HG03066 (cell line): ENCODE measurements around the gene RNF187.
"Not testable (repeated sequence)": the region's sequence is repeated elsewhere in the genome, so short reads cannot be mapped to it uniquely, and the experiment has no call there.

ENCODE experiments used
- ATAC-seq: cut with Tn5 transposase; IDR thresholded peaks from one replicate; pipeline ENCODE4 v1.9.1; 2021; ENCODE audit warnings: low read depth; ENCODE audit not compliant: unreplicated experiment

RNF187 gene

GRCh38 chr1:228483789-228484188 is 3.4 kb upstream of the RNF187 start:
- ATAC-seq = no peak

DNA sequence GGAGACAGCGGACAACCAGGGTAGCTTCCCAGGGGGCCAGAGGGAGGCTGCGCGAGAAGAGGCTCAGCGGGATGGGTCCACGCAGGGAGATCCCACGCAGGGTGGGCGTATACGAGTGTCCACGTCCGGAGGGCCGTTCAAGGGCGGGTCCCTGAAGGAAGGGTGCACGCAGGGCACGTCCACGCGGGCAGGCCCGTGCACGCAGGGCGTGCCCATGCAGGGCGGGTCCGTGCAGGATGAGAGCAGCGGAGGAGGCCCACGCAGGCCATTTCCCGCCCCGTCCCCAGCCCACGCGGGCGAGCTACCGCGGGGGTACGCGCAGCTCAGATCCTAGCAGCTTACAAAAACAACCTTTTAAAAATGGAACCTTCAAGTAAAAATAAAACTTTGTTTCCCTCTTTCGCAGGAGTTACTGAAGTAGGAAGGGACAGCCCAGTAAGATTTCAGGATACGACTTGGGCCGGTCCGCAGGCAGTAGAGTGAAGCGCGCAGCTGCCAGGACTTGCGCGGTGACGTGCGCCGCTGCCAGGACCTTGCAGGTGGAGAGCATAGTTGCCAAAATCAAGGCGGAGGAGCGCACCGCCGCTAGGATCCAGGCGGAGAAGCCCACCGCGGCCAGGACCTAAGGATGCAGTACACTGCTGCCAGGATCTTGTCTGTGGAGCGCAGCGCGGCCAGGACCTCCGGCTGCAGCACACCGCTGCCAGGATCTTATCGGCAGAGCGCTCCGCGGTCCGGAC is 416 bp upstream of the RNF187 start:
- peak; percentile 64 for ATAC-seq

DNA sequence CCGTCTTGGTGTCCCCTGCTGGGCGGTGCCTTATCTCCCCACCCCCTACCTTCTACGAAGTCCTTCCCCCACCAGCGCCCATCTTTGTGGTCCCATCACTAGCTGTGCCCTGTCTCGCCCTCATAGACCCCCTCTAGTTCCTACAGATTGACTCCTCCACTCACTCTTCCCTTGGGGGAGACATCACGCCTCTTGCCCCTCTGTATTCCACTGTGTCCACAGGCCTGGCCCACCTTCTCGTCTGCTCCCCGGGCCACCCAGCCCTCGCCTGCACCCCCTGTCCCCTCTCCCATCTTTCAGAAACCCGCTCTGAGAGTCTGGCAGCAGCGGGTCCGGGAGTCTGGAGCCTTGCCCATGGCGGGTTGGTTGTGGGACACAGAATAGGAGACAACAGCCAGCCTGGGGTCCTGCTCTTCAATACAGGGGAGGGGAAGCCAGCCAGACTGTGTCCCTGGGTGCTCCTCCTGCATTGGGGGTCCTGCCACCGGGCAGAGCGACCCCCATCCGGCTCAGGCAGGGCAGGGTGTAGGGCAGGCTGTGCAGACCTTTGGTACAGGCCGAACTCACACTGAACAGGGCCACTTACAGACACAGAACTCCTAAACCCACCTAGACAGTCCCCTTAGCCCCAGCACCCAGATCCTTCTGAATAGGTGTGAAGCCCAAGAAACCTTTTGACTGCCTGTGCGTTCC is 1.1 kb downstream of the RNF187 start:
- ATAC-seq = no peak

- ATAC-seq = no peak
Measured at GRCh38 chr1:228488818-228489674, 1.9 kb downstream of the RNF187 start.

- ATAC-seq = no peak
Measured at GRCh38 chr1:228490120-228491078, 3.2 kb downstream of the RNF187 start.

DNA sequence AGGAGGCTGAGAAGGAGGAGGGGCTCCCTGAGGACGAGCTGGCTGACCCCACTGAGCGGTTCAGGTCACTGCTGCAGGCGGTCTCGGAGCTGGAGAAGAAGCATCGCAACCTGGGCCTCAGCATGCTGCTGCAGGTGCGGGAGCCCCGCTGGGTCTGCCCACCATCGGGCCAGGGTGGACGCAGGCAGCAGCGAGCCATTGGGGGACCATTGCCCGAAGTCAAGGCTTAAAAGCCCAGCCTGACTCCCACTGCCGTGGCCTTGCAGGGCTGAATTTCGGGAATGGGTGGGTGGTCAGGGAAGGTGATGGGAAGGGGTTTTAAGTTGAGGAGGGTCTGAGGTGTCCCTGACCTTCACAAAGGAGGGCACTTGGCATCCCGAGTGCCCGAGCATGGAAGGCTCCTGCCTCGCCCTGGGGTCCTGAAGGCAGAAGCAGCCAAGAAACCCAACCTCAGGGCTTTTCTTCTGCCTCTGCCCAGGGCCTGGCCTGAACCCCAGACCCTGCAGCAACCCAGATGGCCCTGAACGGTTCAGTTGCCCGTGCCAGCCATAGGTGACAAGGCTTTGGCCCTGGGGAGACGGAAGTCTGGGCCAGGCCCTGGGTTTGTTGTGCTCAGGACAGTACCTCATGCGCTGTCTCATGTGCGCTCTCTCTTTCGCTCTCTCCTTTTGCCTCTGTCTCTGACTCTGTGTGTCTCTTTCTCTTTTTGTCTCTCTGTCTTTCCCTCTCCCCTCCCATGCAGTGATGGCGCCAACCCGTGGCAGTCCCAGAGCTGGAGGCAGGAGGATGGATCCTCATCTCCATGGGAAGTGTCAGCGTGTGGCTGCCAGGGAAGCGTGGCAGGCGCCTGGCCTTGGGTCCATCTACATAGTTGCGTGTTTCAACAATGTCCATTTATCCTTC is 6.2 kb downstream of the RNF187 start:
- no peak for ATAC-seq

DNA sequence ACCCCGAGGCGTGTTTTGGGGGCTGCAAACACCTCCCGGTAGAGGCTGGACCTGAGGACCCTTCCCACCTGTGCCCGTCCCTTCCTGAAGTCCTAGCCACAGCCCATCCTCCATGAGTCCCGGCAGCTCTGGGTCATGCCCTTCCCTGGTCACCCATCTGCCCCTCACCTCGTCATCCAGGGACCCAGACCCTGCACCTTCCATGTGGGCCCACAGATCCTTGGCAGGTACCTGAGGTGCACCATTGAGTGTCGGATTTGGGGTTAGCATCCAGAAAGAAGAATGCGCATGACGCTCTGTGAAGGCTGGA is 6.8 kb downstream of the RNF187 start:
- ATAC-seq = no peak

- no peak for ATAC-seq
Measured at GRCh38 chr1:228494391-228494790, 7.2 kb downstream of the RNF187 start.

DNA sequence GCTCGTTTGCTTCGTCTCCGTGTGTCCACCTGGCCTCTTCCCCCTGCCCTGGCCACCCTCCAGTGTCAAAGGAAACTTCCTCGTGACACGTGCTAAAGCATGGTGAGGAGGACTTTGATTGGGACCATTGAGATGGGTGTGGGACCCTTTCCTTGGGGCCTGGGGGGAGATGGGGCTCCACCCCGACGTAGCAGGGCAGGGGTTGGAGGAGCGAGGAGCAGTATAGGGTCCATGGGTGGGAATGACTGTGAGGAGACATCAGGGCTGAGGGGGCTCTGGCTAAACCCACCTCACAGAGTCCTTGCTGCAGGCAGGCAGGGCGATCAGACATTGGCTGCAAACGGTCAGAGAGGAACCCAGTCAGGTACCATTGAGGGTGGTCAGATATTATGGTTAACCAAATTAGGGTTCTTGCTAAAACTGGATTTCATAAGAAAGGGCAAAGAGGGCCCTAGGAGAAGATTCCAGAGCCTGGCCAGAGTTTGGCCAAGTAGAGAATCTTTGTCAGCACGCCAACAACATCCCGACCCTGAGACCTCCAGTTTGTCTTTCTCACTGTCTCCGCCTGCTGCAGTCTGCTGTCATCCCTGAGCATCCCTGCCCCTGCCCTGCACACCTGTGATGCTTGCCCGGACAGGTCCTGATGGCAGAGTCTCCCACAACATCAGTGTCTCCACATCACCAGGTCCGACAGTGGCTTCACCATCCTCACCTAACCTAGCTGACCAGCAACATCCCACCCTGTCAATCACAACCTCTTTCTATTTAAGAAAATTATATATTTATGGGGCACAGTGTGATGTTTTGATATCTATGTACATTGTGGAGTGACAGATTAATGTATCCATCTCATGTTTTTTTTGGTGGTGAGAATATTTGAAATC is 8.0 kb downstream of the RNF187 start:
- ATAC-seq = no peak

DNA sequence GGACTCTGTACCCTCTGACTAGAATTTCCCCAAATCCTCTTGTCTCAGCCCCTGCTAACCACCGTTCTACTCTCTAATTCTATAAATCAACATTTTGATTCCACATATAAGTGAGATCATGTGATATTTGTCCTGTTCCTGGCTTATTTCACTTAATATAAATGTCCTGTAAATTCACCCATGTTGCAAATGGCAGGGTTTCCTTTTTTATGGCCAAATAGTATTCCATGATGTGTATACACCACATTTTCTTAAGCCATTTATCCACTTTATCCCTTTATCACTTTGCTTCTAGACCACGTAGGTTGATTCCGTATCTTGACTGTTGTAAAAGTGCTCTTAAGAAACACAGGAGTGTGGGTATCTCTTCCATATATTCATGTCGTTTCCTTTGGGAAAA is 8.9 kb downstream of the RNF187 start:
- no peak for ATAC-seq

DNA sequence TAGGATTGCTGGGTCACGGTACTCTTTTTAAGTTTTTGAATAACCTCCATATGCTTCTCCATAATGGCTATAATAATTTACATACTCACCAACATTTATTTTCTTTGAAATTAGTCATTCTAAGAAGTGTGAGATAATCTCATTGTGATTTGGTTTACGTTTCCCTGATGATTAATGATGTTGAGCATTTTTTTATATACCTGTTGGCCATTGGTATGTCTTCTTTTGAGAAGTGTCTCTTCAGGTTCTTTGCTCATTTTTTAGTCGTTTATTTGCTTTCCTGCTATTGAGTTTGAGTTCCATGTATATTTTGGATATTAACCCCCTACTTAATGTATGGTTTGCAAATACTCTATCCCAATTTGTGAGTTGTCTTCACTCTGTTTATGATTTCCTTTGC is 9.3 kb downstream of the RNF187 start:
- ATAC-seq = no peak

- ATAC-seq = no peak
Measured at GRCh38 chr1:228497206-228497605, 10.0 kb downstream of the RNF187 start.

GRCh38 chr1:228497817-228498216 is 10.6 kb downstream of the RNF187 start:
- no peak for ATAC-seq

DNA sequence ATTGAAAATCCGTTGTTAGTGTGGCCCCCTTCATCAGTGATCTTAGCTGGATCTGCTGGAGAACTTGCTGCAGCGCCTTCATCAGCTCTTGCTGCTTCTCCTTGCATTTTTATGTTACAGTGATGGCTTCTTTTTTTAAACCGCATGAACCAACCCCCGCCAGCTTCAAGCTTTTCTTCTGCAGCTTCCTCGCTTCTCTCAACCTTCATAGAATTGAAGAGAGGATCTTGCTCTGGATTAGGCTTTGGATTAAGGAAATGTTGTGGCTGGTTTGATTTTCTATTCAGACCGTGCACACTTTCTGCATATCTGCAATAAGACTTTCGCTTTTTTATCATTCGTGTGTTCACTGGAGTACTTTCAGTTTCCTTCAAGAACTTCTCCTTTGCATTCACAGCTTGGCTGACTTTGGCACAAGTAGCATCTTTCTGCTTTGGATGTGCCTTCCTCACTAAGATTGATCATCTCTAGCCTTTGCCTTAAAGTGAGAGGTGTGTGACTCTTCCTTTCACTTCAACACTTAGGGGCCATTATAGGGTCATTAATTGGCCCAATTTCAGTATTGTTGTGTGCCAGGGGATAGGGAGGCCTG is 13.1 kb downstream of the RNF187 start:
- ATAC-seq = no peak

DNA sequence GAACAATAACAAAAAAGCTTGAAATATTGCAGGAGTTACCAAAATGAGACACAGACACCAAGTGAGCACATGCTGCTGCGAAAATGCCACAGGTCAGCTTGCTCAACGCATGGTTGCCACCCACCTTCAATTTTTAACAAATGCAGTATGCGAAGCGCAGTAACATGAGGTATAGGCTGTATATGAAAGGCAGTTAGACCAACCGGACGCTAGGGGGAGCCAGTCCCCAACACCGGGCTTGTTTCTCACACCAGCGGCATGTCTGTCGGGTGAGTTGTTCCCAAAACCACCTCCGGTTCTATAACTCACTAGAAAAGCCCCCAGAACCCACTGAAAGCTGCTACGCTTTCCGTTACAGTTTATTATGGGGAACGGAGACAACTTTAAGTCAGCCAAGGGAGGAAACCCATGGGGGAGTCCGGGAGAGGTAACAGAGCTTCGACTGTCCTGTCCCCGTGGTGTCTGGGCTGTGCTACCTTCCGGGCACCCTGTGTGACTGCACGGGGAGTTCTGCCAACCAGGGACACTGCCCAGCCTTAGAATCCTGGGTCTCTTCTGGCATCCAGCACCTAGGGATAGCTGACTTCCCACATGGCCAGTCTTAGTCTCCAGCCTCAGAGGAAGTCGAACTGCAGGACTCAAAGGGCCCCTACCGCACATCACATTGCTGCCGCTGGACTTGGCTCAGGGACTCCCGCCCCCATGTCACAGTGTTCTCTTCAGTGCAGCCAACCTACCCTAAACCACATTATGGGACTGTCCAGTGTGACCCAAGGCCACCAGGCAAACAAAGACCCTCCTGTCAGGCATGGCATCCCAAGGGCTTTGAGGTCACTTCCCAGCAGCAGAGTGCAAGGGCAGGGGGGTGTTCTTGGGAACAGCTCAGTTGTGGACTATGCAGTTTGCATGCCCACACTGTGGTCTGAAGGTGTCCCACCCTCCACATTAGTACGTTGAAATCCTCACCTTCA is 14.0 kb downstream of the RNF187 start:
- ATAC-seq = peak; percentile 95

- no peak for ATAC-seq
Measured at GRCh38 chr1:228502522-228502921, 15.3 kb downstream of the RNF187 start.

GRCh38 chr1:228505944-228506343 is 18.8 kb downstream of the RNF187 start:
- ATAC-seq = not testable (repeated sequence)
